ENCODE data around the gene FADS6.

- TF ChIP-seq CTCF (conservative IDR thresholded peaks at IDR 0.05; ENCODE audit: low read length), result no peak
- TF ChIP-seq EZH2phosphoT487 (IDR thresholded peaks at IDR 0.05; ENCODE audit: borderline replicate concordance), result no peak
These were observed 22.9 kb downstream of the FADS6 start for GRCh38 chr17:74870512-74870911.

Measured in Loucy (cell line).